AG04450 (cell line): ENCODE measurements around the gene RAD23B. TPM values are rescaled to one million over a fixed set of nuclear protein-coding genes. Genes with fewer than 3 reads are reported as not detected.

Experiments used
- CTCF ChIA-PET: fragments of 300-600, 350-600 bp; formaldehyde crosslinking; extraction: SDS; loops from one replicate; lab custom pipeline; 2022; ENCODE audit warnings: antibody characterized with exemption, inconsistent platforms; lab: Charles Lee
- POLR2A ChIA-PET: fragments of 350-600 bp; formaldehyde crosslinking; extraction: SDS; loops from one replicate; lab custom pipeline; 2021; ENCODE audit warnings: antibody characterized with exemption, inconsistent platforms; lab: Yijun Ruan, JAX
- DNase-seq: peaks from one replicate; pipeline ENCODE4 v3.0.0-alpha.2; 2011; ENCODE audit warnings: low read depth, low spot score
- H3K27ac ChIP-seq: one replicate; pipeline ENCODE4 v1.5.1; 2012; ENCODE audit warnings: low read depth, low read length, control low read depth
- H3K27me3 ChIP-seq: one replicate; pipeline ENCODE4 v1.6.0; 2012; ENCODE audit warnings: low read length; ENCODE audit not compliant: control insufficient read depth, insufficient read depth
- H3K4me3 ChIP-seq: 2 replicates; pipeline ENCODE4 v1.5.1; 2011; ENCODE audit warnings: mild to moderate bottlenecking, low read depth, low read length, control low read depth
- H3K9me3 ChIP-seq: 2 replicates; pipeline ENCODE4 v1.5.1; 2012; ENCODE audit warnings: low read length; ENCODE audit not compliant: control insufficient read depth, insufficient read depth
- CTCF ChIP-seq: IDR thresholded peaks from 2 replicates; pipeline ENCODE4 v1.5.1; 2011; ENCODE audit warnings: low read depth, low read length, control low read depth, inconsistent platforms
- polyA plus RNA-seq: library from polyadenylated mRNA; depleted of rRNA; stranded (reverse); fragments of >200 nt; gene quantifications from 2 replicates; pipeline ENCODE4 v1.2.3, GENCODE V29; 2011

Gene RAD23B
- polyA plus RNA-seq, 1 experiment: 224 TPM

GRCh38 chr9:107333363-107333762, 50.3 kb downstream of the RAD23B start:
- ChIA-PET POLR2A (no interaction called here), CTCF (interaction anchor here (0.6 to 2.9 kb wide), 2 partner anchors 8 to 113 kb away, joined by 4 to 14 read pairs; no protein-coding TSS in a partner anchor)
- no peaks in the 10 kb centered on the region for H3K9me3 ChIP-seq
- no peak for TF ChIP-seq CTCF
- no peak overlapping the region for H3K27ac ChIP-seq
- no peak for DNase-seq
- no peaks in the 10 kb centered on the region for H3K27me3 ChIP-seq
- H3K4me3 ChIP-seq: no peak overlapping the region

GRCh38 chr9:107334103-107334776, 51.2 kb downstream of the RAD23B start:
- TF ChIP-seq CTCF: no peak
- CTCF ChIA-PET: interaction anchor here (0.6 to 1.2 kb wide), 2 partner anchors 10 to 114 kb away, joined by 3 to 4 read pairs; no protein-coding TSS in a partner anchor
- no peaks in the 10 kb centered on the region for H3K9me3 ChIP-seq

GRCh38 chr9:107335331-107335730, 52.3 kb downstream of the RAD23B start:
- ChIA-PET CTCF (interaction anchor here (1.2 kb wide), 1 partner anchor 11 kb away, joined by 3 read pairs; no protein-coding TSS in a partner anchor), POLR2A (no interaction called here)
- no peak for TF ChIP-seq CTCF
- H3K4me3 ChIP-seq: no peak overlapping the region
- no peak for DNase-seq
- H3K27me3 ChIP-seq: no peaks in the 10 kb centered on the region
- H3K27ac ChIP-seq: no peak overlapping the region
- H3K9me3 ChIP-seq: no peaks in the 10 kb centered on the region

More at GRCh38 chr9:107334103-107334776, 51.2 kb downstream of the RAD23B start:
- POLR2A ChIA-PET: no interaction called here
- Histone ChIP-seq H3K27ac (no peak overlapping the region), H3K27me3 (no peaks in the 10 kb centered on the region), H3K4me3 (no peak overlapping the region)
- no peak for DNase-seq

- Histone ChIP-seq H3K4me3 (no peak overlapping the region), H3K9me3 (no peaks in the 10 kb centered on the region), H3K27ac (no peak overlapping the region), H3K27me3 (no peaks in the 10 kb centered on the region)
- ChIA-PET POLR2A (no interaction called here), CTCF (interaction anchor here (0.7 to 2.3 kb wide), 4 partner anchors 9 to 1495 kb away, joined by 3 to 11 read pairs (median 4); no protein-coding TSS in a partner anchor)
- no peak for DNase-seq
- TF ChIP-seq CTCF: no peak
These were observed 53.8 kb downstream of the RAD23B start for GRCh38 chr9:107336718-107337360.
